ENCODE results near the gene TCF7L1.

The TCF7L1 gene

DNA sequence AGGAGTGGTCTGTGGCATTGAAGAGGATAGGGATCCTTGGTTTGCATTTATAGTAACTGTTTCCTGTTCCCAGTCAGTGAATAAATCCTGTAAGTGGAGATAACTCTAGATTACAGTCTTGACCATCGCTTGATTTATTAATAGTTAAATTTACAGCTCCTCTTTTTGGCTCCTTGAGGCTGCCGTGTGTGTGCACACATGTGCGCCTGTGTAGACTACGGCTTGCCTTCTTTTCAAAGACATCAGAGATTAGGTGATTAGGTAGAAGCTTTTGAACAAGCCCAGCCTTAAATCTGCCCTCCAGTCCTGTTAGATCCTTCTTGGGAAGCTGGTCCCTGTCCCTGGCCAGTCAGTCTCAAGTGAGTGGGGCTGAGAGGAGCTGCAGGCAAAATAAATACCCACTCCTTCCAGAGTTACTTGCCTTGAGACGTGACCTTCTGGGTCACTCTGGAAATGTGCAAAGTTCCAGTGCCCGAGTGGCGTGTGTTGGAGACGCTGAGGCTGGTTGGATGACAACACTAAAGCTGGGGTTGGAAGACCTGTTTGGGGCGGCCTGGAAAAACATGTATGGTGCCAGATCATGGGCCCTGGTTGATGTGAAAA is 32.0 kb downstream of the TCF7L1 start:
- no peak for DNase-seq

- no peak for DNase-seq
Observed at GRCh38 chr2:85166021-85166420, 32.8 kb downstream of the TCF7L1 start.

DNA sequence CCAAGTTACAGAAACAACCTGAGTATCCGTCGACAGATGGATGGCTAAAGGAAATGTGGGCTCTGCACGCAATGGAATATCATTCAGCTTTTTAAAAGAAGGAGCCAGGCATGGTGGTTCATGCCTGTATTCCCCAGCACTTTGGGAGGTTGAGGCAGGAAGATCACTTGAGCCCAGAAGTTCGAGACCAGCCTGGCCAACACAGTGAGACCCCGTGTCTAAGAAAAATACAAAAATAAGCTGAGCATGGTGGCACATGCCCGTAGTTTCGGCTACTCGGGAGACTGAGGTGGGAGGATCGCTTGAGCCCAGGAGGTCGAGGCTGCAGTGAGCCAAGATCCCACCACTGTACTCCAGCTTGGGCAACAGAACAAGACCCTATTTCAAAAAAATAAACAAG is 34.3 kb downstream of the TCF7L1 start:
- DNase-seq: no peak

GRCh38 chr2:85168942-85169341 is 35.8 kb downstream of the TCF7L1 start:
- no peak for DNase-seq

- no peak for DNase-seq
Observed at GRCh38 chr2:85169581-85169980, 36.4 kb downstream of the TCF7L1 start.

DNA sequence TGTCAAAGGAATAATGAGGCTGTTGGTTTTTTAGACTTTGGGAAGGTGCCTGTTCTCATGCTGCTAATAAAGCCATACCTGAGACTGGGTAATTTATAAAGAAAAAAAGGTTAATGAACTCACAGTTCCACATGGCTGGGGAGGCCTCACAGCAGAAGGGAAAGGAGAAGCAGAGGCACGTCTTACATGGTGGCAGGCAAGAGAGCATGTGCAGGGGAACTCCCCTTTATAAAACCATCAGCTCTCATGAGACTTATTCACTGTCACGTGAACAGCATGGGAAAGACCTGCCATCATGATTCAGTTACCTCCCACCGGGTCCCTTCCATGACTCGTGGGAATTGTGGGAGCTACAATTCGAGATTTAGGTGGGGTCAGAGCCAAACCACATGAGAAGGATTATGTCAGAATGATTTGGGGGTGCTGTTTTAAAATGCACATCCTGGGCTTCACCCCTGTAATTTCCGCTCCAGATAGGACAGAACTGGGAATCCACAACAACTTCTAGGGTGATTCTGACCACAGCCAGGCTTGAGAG is 37.8 kb downstream of the TCF7L1 start:
- DNase-seq: no peak

- no peak for DNase-seq
Observed at GRCh38 chr2:85171916-85172315, 38.7 kb downstream of the TCF7L1 start.

DNA sequence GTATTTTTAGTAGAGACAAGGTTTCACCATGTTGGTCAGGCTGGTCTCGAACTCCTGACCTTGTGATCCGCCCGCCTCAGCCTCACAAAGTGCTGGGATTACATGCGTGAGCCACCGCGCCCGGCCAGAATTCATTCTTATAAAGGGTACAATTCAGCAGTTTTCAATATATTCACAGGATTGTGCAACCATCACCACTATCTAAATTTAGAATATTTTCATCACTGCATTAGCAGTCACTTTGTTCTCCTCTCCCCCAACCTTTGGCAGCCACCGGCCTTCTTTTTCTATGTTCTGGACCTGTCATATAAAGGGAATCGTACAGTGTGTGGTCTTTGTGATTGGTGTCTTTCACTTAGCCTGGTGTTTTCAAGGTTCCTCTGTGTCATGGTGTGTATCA is 40.7 kb downstream of the TCF7L1 start:
- DNase-seq: no peak

DNA sequence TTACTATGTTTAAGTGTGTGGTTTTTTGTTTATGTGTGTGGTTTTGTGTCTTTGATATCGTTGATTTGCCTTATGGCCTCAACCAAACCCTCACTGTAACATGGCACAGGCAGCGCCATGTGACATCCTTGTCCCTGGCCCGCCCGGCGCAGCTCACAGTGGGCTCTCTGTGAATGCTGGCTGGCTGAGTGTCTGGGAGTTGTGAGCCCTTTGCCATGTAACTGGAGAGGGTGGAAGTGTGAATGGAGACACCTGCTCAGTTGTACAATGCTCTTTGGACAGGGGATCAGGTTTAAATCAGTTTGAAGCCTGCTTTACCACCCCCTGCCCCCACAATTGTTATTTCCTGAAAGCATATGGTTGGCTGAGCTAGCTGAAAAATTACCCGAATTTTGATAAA is 41.8 kb downstream of the TCF7L1 start:
- DNase-seq: no peak

- DNase-seq: no peak
Observed at GRCh38 chr2:85175369-85176299, 42.4 kb downstream of the TCF7L1 start.

- no peak for DNase-seq
Observed at GRCh38 chr2:85177031-85177824, 44.0 kb downstream of the TCF7L1 start.

DNA sequence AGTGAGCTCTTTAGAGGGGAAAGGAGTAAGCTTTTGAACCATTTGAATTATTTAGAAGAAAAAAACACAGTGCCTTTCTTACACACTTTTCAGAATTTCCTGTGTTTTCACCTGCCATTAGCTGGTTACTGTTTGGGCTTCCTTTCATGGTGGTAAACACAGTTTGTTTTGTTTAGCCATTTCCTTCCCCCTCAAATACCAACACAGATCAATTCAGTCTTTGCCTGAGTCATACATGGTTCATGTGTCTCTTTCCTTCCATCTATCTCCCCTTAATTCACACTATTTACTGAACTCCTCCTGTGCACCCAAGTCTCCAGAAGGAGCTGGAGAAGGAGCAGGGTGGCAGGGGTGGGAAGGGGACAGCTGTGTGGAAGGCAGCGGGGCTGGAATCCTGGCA is 45.0 kb downstream of the TCF7L1 start:
- no peak for DNase-seq

DNA sequence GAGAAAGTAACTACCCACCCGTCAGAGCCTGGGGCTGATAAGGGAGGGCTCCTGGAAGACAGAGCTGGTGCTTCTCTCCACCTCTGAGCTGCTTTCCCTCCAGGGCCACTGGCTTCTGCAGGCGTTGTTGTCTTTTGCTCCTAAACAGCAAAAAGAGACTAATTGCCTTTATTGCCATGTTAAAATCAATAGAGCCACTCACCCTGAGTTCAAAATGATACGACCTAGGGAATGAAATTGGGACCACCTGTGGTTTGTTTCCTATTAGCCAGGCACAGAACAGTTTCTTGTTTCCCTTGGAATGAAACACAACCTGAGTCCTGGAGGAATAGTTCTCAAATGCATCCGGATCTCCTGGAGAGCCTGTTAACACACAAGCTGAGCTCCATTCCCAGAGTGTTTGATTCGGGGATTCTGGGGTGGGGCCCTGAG is 45.8 kb downstream of the TCF7L1 start:
- no peak for DNase-seq

DNA sequence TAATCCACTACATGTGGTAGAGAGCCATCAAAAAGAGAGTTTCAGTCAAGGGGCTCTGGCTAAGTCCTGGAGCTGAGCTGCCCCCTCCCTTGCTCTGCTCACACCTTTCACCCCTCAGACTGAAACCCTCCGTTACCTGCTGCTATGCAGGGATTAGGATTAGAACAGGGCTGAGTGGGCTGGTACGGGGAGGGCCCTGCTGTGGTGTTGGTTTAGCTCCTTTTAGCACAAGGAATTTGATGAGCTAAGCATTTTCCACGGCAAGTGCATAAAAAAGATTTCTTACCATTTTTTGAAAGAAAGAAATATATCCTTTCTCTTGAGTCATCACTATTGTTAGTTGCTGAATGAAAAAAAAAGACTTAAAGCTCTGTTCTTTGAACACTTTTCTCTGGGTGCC is 46.3 kb downstream of the TCF7L1 start:
- DNase-seq: no peak

DNA sequence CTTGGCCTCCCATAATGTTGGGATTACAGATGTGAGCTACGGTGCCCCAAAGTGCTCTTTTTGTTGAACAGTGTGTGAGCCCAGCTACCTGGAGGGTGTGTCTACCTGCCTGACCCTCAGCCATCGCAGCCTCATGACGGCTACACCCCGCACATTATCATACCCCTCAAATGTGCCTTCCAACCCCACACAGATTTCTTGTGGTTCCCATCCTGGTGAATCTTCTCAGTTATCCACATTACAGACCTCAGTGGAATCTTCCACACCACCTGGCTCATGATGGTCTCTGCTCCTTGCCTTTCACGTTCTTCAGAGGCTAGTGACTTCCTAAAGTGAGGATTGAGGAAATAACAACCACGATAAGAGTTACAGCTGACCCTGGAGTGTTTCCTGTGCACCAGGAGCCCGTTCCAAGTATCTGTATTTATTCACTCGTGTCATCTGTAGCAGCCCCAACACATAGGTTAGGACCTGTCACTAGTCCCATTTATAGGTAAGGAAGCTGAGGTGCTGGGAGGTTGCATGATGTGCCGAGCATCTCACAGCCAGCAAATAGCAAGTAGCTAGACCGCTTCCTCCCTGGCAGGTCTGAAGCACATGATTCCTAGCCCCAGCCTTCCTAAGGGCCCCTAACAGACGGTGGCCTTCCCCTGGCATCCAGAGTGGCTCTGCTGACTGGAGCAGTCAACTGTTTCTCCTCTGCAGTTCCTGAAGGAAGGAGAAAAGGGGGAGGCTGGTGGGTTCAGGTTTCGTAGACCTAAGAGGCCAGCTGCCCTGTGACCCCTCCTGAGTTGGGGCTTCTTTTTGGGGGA is 47.3 kb downstream of the TCF7L1 start:
- DNase-seq: no peak

DNA sequence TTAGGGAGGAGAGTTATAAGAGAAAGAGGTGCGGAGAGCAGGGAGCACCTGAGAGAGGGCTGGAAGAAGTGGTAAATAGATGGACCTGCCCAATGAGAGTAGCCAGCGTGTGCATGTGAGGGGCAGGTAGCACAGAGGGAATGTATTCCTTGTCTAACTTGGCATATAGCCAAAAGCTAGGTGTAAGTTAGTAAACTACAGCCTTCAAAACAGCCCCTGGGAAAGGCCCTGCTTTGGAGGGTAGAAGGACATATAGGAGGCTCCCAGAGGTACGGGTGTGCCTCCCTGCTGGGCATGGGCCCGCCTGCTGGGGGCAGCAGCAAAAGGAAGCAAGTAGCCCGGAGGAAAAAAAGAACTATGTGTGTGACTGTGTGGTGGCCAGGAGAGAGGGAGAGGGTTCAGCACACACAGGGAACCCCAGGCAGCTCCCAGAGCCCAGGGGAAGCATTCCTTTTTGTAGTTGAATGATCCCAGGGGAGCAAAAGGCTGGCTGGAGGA is 48.0 kb downstream of the TCF7L1 start:
- DNase-seq: no peak

DNA sequence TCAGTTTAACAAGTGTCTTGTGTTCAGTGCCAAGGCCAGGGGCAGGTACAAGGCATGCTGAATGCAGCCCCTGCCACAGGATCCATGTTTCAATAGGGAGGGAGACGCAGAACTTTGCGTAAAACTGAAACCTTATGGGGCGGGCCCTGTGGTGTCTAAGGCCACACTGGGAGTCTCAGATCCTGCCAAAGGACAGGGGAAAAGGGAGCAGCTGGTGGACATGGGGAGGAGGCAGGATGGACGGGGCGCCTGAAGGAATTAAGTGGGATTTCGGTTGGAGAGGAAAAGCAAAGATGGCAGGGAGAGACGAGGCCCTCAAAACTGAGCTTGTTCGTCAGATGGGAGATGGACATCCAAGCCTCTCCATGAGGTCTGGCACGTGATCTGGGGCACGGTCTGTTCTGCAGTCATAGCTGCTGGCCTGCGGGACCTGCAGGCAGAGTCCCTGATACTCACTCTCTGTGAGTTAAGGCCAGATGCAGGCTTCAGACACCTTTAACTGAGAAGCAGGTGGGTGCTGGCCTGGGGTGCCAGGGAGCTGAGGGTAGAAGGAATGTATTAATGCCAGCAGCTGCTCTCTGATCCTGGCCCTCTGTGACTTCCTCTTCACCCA is 48.8 kb downstream of the TCF7L1 start:
- no peak for DNase-seq

GRCh38 chr2:85183076-85183475 is 49.9 kb downstream of the TCF7L1 start:
- DNase-seq: no peak

DNA sequence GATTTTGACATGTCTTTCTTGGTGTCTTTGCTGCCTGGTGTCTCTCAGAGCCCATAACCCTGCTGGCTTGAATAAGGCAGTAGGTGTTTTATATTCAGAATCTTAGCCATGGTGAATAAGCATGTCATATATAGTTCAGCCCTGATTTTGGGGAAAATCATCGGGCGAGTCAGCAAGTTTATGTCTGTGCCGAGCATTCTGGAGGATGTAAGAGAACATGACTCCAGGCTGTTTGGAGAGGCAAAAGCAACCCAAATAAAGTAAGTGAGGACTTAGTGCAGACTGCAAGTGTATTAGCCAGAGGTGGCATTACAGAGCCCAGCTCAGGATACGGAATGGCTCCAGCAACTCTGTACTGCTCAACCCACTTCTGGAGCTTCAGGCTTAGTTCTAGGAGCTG is 50.3 kb downstream of the TCF7L1 start:
- no peak for DNase-seq

- no peak for DNase-seq
Observed at GRCh38 chr2:85184231-85184630, 51.0 kb downstream of the TCF7L1 start.

- no peak for DNase-seq
Observed at GRCh38 chr2:85184990-85185389, 51.8 kb downstream of the TCF7L1 start.

GRCh38 chr2:85185431-85185940 is 52.3 kb downstream of the TCF7L1 start:
- no peak for DNase-seq
